ENCODE data around the gene ATAD2B.

Gene ATAD2B

DNA sequence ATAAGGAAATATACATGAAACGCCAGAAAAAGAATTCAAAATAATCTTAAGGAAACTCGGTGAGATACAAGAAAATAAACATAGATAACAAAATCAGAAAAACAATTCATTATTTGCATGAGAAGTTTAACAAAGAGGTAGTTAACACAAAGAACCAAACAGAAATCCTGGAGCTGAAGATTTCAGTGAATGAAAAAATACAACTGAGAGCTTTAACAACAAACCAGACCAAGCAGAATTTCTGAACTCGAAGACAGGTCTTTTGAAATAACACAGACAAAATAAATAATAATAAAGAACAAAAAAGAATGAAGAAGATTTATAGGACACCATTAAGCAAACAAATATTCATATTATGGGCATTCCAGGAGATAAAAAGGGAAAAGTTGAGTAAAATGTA, 204.7 kb downstream of the ATAD2B start:
- Histone ChIP-seq H2BK120ac (ENCODE audit: low read depth, low read length) (no peak overlapping the region), H3K4ac (ENCODE audit: low read length) (no peak overlapping the region), H3K4me1 (ENCODE audit: control insufficient read depth in 2 of 2, insufficient read depth in 1 of 2, low read depth in 1 of 2, low read length in 2 of 2) (no peaks in the 10 kb centered on the region), H3K9me3 (replicated peaks in 1 of 2; ENCODE audit: control insufficient read depth in 2 of 2, insufficient read depth in 1 of 2, low read depth in 1 of 2, low read length in 2 of 2) (peaks cover 10 to 28% of the 10 kb centered on the region in 2 donors), H3K27ac (replicated peaks; ENCODE audit: low read length) (no peak overlapping the region), H2BK5ac (ENCODE audit: low read length) (no peak overlapping the region), H4K91ac (ENCODE audit: low read depth, low read length, poor library complexity) (no peak overlapping the region), H3K18ac (ENCODE audit: low read length) (no peak overlapping the region), H3K23ac (ENCODE audit: low read depth, low read length, poor library complexity) (no peak overlapping the region), H4K8ac (ENCODE audit: low read depth, low read length) (no peak overlapping the region), H3K79me1 (ENCODE audit: low read depth, low read length) (no peaks in the 10 kb centered on the region), H2AFZ (ENCODE audit: low read length) (no peak overlapping the region), H3K4me2 (ENCODE audit: insufficient read depth, low read length, poor library complexity, severe bottlenecking) (no peak overlapping the region), H2BK12ac (ENCODE audit: low read length) (no peak overlapping the region), H3K27me3 (ENCODE audit: control insufficient read depth in 3 of 3, insufficient read depth in 3 of 3, low read depth in 1 of 3, low read length in 3 of 3) (no peaks in the 10 kb centered on the region), H3K4me3 (ENCODE audit: low read length in 2 of 2) (no peak overlapping the region), H2BK15ac (ENCODE audit: low read length) (no peak overlapping the region), H3K36me3 (replicated peaks in 1 of 2; ENCODE audit: control insufficient read depth in 2 of 2, insufficient read depth in 2 of 2, low read length in 2 of 2) (peaks cover 5 to 13% of the 10 kb centered on the region in 2 donors), H3K9ac (ENCODE audit: low read depth, low read length, poor library complexity) (no peak overlapping the region), H2AK5ac (ENCODE audit: low read depth, low read length) (no peak overlapping the region), H3K14ac (ENCODE audit: low read length) (no peak overlapping the region)
- no peak for DNase-seq (ENCODE audit: low spot score)
- WGBS, 2 donors (ENCODE audit: extremely low coverage in 2 of 2, insufficient read length in 2 of 2, insufficient replicate concordance in 1 of 2): no CpG with 5 or more reads among the region's 3 CpGs

DNA sequence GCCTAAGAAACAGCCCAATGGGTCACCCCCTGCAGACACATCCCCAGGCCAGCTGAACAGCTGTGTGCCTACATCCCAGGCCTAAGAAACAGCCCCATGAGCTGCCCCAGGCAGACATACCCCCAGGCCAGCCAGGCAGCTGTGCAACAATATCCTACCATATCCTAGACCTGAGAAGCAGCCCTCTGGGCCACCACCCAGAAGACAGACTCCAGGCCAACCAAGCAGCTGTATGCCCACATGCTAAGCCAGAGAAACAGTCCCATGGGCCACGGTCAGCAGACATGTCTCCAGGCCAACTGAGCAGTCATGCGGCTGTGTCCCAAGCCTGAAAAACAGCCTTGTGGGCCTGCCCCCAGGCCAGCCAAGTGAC, 205.5 kb downstream of the ATAD2B start:
- H4K8ac ChIP-seq (ENCODE audit: low read depth, low read length): no peak overlapping the region
- peak overlapping the region; percentile 35 for H3K18ac ChIP-seq (ENCODE audit: low read length)
- H3K27me3 ChIP-seq (ENCODE audit: control insufficient read depth in 3 of 3, insufficient read depth in 3 of 3, low read depth in 1 of 3, low read length in 3 of 3): no peaks in the 10 kb centered on the region
- H3K23ac ChIP-seq (ENCODE audit: low read depth, low read length, poor library complexity): peak overlapping the region; percentile 53
- no peak overlapping the region for H2BK5ac ChIP-seq (ENCODE audit: low read length)
- WGBS, 2 donors (ENCODE audit: extremely low coverage in 2 of 2, insufficient read length in 2 of 2, insufficient replicate concordance in 1 of 2): no CpG with 5 or more reads among the region's 2 CpGs
- H2AFZ ChIP-seq (ENCODE audit: low read length): no peak overlapping the region
- no peaks in the 10 kb centered on the region for H3K79me1 ChIP-seq (ENCODE audit: low read depth, low read length)
- no peak overlapping the region for H3K4ac ChIP-seq (ENCODE audit: low read length)
- H2BK15ac ChIP-seq (ENCODE audit: low read length): no peak overlapping the region
- H2BK12ac ChIP-seq (ENCODE audit: low read length): no peak overlapping the region
- DNase-seq (ENCODE audit: low spot score): no peak
- H3K14ac ChIP-seq (ENCODE audit: low read length): no peak overlapping the region
- H2AK5ac ChIP-seq (ENCODE audit: low read depth, low read length): no peak overlapping the region
- H4K91ac ChIP-seq (ENCODE audit: low read depth, low read length, poor library complexity): peak overlapping the region; percentile 17
- H3K27ac ChIP-seq (replicated peaks; ENCODE audit: low read length): no peak overlapping the region
- no peak overlapping the region for H2BK120ac ChIP-seq (ENCODE audit: low read depth, low read length)
- H3K4me2 ChIP-seq (ENCODE audit: insufficient read depth, low read length, poor library complexity, severe bottlenecking): no peak overlapping the region
- peaks cover 10 to 28% of the 10 kb centered on the region in 2 donors for H3K9me3 ChIP-seq (replicated peaks in 1 of 2; ENCODE audit: control insufficient read depth in 2 of 2, insufficient read depth in 1 of 2, low read depth in 1 of 2, low read length in 2 of 2)
- no peak overlapping the region for H3K9ac ChIP-seq (ENCODE audit: low read depth, low read length, poor library complexity)
- H3K36me3 ChIP-seq (replicated peaks in 1 of 2; ENCODE audit: control insufficient read depth in 2 of 2, insufficient read depth in 2 of 2, low read length in 2 of 2): peaks cover 5 to 13% of the 10 kb centered on the region in 2 donors
- no peaks in the 10 kb centered on the region for H3K4me1 ChIP-seq (ENCODE audit: control insufficient read depth in 2 of 2, insufficient read depth in 1 of 2, low read depth in 1 of 2, low read length in 2 of 2)
- peak overlapping the region in 1 of 2 donors; percentile 13 for H3K4me3 ChIP-seq (ENCODE audit: low read length in 2 of 2)

DNA sequence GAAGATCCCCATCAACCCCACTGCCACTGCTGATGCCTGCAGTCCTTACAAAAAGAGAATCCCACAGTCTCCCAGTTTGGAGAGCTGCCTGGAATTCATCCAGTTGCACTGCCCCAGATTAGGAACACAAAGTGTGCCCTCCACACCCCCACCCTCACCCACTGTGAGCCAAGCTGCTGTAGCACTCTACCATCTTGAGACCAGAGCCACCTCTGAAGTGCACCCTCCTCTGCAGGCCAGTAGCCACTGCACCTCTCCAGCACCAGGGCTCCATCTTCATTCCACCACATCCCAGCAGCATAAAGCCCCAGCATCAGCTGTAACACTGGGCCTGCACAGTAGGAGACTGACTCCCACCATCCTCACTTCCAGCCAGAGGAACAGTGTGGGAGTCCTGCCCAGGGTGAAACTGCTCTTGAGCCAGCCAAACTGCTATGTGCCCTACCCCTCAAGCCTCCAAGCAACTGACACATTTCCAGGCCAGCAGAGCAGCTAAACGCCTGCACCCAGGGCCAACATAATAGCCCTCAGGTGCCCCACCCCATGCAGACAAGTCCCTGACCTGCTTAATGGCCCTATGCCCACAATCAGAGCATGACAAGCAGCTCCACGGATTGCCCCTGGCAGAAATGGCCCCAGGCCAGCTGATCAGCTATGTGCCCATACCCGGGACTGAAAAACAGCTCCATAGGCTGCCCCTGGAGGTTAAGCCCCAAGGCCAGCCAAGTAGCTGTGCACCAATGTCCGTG, 206.0 kb downstream of the ATAD2B start:
- Histone ChIP-seq H3K79me1 (ENCODE audit: low read depth, low read length) (no peaks in the 10 kb centered on the region), H3K4me2 (ENCODE audit: insufficient read depth, low read length, poor library complexity, severe bottlenecking) (no peak overlapping the region), H2AFZ (ENCODE audit: low read length) (no peak overlapping the region), H3K4me3 (ENCODE audit: low read length in 2 of 2) (peak overlapping the region in 1 of 2 donors; percentile 3), H2BK5ac (ENCODE audit: low read length) (peak overlapping the region; percentile 60), H3K4me1 (ENCODE audit: control insufficient read depth in 2 of 2, insufficient read depth in 1 of 2, low read depth in 1 of 2, low read length in 2 of 2) (no peaks in the 10 kb centered on the region), H3K4ac (ENCODE audit: low read length) (no peak overlapping the region), H3K9me3 (replicated peaks in 1 of 2; ENCODE audit: control insufficient read depth in 2 of 2, insufficient read depth in 1 of 2, low read depth in 1 of 2, low read length in 2 of 2) (peaks cover 10 to 28% of the 10 kb centered on the region in 2 donors), H3K23ac (ENCODE audit: low read depth, low read length, poor library complexity) (peak overlapping the region; percentile 53), H3K36me3 (replicated peaks in 1 of 2; ENCODE audit: control insufficient read depth in 2 of 2, insufficient read depth in 2 of 2, low read length in 2 of 2) (peaks cover 5 to 7% of the 10 kb centered on the region in 2 donors), H2BK120ac (ENCODE audit: low read depth, low read length) (no peak overlapping the region), H4K91ac (ENCODE audit: low read depth, low read length, poor library complexity) (no peak overlapping the region), H2AK5ac (ENCODE audit: low read depth, low read length) (no peak overlapping the region), H2BK12ac (ENCODE audit: low read length) (peak overlapping the region; percentile 63), H4K8ac (ENCODE audit: low read depth, low read length) (no peak overlapping the region), H3K27me3 (ENCODE audit: control insufficient read depth in 3 of 3, insufficient read depth in 3 of 3, low read depth in 1 of 3, low read length in 3 of 3) (no peaks in the 10 kb centered on the region), H3K14ac (ENCODE audit: low read length) (no peak overlapping the region), H3K18ac (ENCODE audit: low read length) (no peak overlapping the region), H2BK15ac (ENCODE audit: low read length) (no peak overlapping the region), H3K27ac (replicated peaks; ENCODE audit: low read length) (no peak overlapping the region), H3K9ac (ENCODE audit: low read depth, low read length, poor library complexity) (no peak overlapping the region)
- no peak for DNase-seq (ENCODE audit: low spot score)
- no CpG with 5 or more reads among the region's 4 CpGs for WGBS, 2 donors (ENCODE audit: extremely low coverage in 2 of 2, insufficient read length in 2 of 2, insufficient replicate concordance in 1 of 2)

DNA sequence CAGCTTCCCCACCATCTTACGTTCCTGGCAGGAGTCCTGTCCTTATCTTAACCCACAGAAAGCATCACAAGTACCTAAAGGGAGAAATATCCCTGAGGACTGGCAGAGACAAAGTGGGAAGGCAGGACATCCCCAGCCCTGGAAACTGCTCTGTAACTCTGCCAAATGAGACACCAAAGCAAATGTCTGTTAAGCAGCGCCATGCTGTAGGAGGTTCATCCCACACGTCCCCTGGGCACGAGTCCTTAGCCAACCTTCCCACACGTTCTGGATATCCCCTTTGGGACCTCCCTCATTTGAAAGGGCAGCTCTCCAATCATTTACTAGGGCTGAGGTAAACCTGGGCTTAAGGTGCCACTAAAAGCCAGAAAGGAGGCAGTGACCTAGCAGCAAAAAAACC, 207.2 kb downstream of the ATAD2B start:
- no peak overlapping the region for H3K14ac ChIP-seq (ENCODE audit: low read length)
- H4K8ac ChIP-seq (ENCODE audit: low read depth, low read length): no peak overlapping the region
- DNase-seq (ENCODE audit: low spot score): no peak
- no peak overlapping the region for H2AFZ ChIP-seq (ENCODE audit: low read length)
- peaks cover 10 to 21% of the 10 kb centered on the region in 2 donors for H3K9me3 ChIP-seq (replicated peaks in 1 of 2; ENCODE audit: control insufficient read depth in 2 of 2, insufficient read depth in 1 of 2, low read depth in 1 of 2, low read length in 2 of 2)
- no peak overlapping the region for H3K9ac ChIP-seq (ENCODE audit: low read depth, low read length, poor library complexity)
- H3K4me1 ChIP-seq (ENCODE audit: control insufficient read depth in 2 of 2, insufficient read depth in 1 of 2, low read depth in 1 of 2, low read length in 2 of 2): no peaks in the 10 kb centered on the region
- no peak overlapping the region for H2AK5ac ChIP-seq (ENCODE audit: low read depth, low read length)
- H4K91ac ChIP-seq (ENCODE audit: low read depth, low read length, poor library complexity): no peak overlapping the region
- no peaks in the 10 kb centered on the region for H3K79me1 ChIP-seq (ENCODE audit: low read depth, low read length)
- no peak overlapping the region for H3K4ac ChIP-seq (ENCODE audit: low read length)
- H3K4me2 ChIP-seq (ENCODE audit: insufficient read depth, low read length, poor library complexity, severe bottlenecking): no peak overlapping the region
- no peak overlapping the region for H2BK120ac ChIP-seq (ENCODE audit: low read depth, low read length)
- H3K18ac ChIP-seq (ENCODE audit: low read length): no peak overlapping the region
- no peak overlapping the region for H2BK5ac ChIP-seq (ENCODE audit: low read length)
- no peak overlapping the region for H2BK15ac ChIP-seq (ENCODE audit: low read length)
- H3K4me3 ChIP-seq (ENCODE audit: low read length in 2 of 2): no peak overlapping the region
- no peaks in the 10 kb centered on the region for H3K27me3 ChIP-seq (ENCODE audit: control insufficient read depth in 3 of 3, insufficient read depth in 3 of 3, low read depth in 1 of 3, low read length in 3 of 3)
- no CpG with 5 or more reads among the region's 5 CpGs for WGBS, 2 donors (ENCODE audit: extremely low coverage in 2 of 2, insufficient read length in 2 of 2, insufficient replicate concordance in 1 of 2)
- H3K23ac ChIP-seq (ENCODE audit: low read depth, low read length, poor library complexity): no peak overlapping the region
- H3K27ac ChIP-seq (replicated peaks; ENCODE audit: low read length): no peak overlapping the region
- H3K36me3 ChIP-seq (replicated peaks in 1 of 2; ENCODE audit: control insufficient read depth in 2 of 2, insufficient read depth in 2 of 2, low read length in 2 of 2): peaks cover 0 to 5% of the 10 kb centered on the region in 2 donors
- H2BK12ac ChIP-seq (ENCODE audit: low read length): no peak overlapping the region

Measured in neuronal stem cell (in vitro differentiated cells).